ENCODE measurements around the gene PRKACA.

The PRKACA gene

GRCh38 chr19:14042659-14043608 lies 74.6 kb downstream of the PRKACA start:
- peak; percentile 23 to 35 for DNase-seq

Measured in AML-193 (cell line).